DMS153 (cell line): ENCODE measurements around the gene TOR3A.
A peak's percentile ranks its signal among the peaks of the same experiment; 100 is the strongest.
"Not testable (repeated sequence)": the region's sequence is repeated elsewhere in the genome, so short reads cannot be mapped to it uniquely, and the experiment has no call there.

ENCODE experiments used
- DNase-seq: peaks from one replicate; lab custom pipeline; 2025; lab: John Stamatoyannopoulos, UW

The TOR3A gene

DNA sequence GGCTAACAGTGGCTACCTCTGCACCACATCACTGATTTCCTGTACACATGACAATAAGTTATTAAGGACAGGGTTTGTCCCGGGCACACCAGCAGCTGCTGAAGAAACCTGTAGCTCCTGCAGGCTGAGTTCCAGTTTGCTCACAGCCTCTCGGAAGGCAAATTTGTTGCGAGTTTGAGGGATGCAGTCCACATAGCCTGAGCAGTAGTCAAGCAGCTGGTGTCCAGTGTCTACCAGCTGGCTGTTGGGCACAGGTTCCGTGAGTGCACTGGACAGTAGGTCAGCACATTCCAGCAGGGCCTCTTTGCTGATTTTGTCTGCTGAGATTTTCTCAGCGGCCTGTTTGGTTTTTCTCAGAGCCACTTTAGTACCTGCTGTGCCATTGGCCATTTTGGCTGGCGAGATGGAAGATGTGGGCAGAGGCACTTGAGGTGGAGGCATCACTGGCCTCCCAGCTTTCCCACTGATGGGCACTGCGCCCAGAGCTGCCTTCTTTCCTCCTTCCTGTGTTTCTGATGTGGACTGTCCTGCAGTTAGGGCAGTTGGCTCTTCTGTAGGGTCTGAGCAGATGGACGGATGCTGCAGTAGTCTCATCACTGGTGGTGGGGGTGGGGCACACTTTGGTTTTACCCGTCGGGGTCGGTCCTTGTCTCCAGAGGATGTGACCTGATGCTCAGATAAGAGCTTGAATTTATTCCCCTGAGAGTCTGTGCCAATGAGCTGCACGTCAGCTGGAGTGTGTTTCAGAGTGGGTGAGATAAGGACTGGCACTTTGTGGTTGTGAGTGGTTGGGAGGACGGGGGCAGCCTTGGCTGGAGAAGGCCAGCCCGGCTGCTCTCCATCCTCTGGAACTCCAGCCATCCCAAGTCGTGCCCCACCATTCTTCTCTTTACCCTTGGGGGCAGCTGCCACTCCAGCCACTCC lies 26.1 kb downstream of the TOR3A start:
- DNase-seq, result no peak

- DNase-seq, result no peak
Measured at GRCh38 chr1:179108644-179109043, 26.8 kb downstream of the TOR3A start.

DNA sequence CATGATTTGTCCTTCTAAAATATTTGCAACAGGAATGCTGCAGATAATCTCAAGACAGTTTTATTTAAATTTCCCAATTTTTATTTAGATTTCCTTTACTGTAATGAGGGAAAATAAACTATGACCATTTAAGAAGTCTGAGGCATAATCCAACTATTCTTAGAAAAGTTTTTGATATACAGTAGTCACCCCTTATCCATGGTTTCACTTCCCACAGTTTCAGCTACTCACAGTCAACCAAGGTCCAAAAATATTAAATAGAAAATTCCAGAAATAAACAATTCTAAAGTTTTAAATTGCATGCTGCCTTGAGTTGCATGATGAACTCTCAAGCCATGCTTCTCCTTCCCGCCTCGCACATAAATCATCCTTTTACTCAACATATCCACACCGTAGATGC lies 33.3 kb downstream of the TOR3A start:
- DNase-seq, result no peak

- DNase-seq, result peak; percentile 33
Measured at GRCh38 chr1:179119513-179119912, 37.6 kb downstream of the TOR3A start.

DNA sequence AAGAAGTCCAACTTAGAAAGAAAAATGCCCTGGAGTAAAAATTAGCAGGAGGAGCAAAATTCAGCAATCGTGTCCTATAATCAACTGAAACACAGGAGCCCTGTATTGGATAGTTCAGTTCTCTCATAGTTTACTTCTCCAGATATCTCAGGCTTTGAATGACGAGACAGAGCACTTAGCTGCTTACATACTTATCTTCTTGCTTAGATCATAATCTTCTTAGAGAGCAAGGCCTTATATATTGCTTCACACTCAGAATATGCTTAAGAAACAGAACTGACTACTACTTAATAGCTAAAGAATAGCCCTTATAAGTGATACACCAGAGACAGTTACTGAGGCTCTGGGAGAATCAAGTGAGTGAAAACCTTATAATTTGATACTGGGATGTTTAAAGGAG lies 38.9 kb downstream of the TOR3A start:
- no peak for DNase-seq

- DNase-seq, result no peak
Measured at GRCh38 chr1:179121159-179121938, 39.5 kb downstream of the TOR3A start.

- no peak for DNase-seq
Measured at GRCh38 chr1:179124873-179125272, 43.0 kb downstream of the TOR3A start.

DNA sequence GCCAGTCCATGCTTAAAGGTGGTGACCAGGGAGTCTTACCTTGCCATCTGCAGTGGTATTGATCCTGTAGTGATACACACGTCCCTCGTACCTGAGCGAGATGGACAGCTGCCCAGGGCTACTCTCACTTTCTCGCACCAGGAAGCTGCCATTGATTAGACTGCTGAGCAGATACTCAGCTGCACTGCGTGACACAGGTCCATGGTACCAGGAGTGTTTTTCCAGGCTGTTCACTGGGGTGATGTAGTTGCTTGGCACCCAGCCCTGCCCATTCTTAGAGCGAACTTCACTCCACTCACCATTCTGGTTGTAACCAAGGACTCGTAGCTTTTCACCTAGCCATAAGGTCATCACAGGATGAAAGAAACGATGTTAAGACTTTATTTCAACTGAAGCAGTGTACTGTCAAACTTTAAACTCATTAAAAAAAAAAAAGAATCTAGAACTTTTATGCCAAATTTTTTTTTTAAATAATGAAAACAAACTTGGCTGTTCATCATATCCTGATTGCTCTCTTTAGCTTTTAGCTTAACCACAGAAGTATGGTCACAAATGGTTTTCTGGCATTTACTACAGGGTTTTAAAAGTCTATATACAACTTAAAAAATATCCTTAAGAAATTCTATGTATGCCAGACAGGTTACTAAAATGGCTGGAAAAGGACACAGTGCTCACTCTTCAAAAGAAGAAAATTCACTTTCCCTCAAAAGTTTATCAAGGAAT lies 44.6 kb downstream of the TOR3A start:
- no peak for DNase-seq

- DNase-seq, result no peak
Measured at GRCh38 chr1:179127163-179127895, 45.5 kb downstream of the TOR3A start.

DNA sequence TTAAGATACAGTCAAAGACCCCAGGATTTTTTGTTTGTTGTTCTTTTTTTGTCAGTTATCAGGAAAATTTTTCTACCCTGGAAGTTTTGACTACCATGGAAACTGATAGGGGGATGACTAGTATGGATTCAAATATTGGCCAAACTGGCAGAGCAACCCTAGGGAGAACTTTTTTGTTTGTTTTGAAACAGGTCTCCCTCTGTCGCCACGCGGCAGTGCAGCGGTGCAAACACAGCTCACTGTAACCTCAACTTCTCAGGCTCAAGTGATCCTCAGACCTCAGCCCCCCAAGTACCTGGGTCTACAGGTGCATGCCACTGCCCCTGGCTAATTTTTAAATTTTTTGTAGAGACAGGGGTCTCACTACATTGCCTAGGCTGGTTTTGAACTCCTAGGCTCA lies 46.6 kb downstream of the TOR3A start:
- DNase-seq, result no peak

DNA sequence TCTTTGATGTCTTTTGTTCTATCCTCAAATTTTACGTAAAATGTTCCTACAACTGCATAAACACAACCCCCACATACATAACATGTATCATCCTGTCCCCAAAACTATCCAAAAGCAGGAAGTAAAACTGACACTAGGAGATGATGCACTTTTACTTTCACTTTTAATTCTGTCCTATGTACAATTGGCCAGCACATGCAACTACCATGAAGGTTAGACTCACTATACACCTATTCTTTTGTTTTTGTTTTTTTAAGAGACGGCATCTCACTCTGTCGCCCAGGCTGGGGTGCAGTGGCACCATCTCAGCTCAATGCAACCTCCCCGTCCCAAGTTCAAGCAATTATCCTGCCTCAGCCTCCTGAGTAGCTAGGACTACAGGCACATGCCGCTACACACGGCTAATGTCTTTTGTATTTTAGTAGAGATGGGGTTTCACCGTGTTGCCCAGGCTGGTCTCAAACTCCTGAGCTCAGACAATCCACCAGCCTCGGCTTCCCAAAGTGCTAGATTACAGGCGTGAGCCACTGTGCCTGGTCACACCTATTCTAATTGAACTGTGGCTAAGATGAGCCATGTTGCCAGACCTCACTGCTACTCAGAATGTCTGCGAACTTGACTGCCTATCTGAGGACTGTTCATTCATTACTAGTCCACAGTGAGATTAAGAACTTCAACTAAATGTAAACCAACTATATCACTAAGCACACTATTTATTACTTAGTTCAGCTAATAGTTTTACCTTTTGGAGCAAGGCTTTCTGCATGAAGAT lies 48.0 kb downstream of the TOR3A start:
- DNase-seq, result no peak

GRCh38 chr1:179135168-179135567 lies 53.3 kb downstream of the TOR3A start:
- not testable (repeated sequence) for DNase-seq

- not testable (repeated sequence) for DNase-seq
Measured at GRCh38 chr1:179135707-179136106, 53.8 kb downstream of the TOR3A start.

- DNase-seq, result no peak
Measured at GRCh38 chr1:179137617-179138255, 55.9 kb downstream of the TOR3A start.

DNA sequence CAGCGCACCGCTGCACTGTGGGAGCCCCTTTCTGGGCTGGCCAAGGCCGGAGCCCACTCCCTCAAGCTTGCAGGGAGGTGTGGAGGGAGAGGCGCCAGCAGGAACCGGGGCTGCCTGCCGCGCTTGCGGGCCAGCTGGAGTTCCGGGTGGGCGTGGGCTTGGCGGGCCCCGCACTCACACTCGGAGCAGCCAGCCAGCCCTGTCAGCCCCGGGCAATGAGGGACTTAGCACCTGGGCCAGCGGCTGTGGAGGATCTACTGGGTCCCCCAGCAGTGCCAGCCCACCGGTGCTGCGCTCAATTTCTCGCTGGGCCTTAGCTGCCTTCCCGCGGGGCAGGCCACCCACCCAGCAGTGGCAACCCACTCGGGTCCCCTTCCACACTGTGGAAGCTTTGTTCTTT lies 56.9 kb downstream of the TOR3A start:
- DNase-seq, result not testable (repeated sequence)

DNA sequence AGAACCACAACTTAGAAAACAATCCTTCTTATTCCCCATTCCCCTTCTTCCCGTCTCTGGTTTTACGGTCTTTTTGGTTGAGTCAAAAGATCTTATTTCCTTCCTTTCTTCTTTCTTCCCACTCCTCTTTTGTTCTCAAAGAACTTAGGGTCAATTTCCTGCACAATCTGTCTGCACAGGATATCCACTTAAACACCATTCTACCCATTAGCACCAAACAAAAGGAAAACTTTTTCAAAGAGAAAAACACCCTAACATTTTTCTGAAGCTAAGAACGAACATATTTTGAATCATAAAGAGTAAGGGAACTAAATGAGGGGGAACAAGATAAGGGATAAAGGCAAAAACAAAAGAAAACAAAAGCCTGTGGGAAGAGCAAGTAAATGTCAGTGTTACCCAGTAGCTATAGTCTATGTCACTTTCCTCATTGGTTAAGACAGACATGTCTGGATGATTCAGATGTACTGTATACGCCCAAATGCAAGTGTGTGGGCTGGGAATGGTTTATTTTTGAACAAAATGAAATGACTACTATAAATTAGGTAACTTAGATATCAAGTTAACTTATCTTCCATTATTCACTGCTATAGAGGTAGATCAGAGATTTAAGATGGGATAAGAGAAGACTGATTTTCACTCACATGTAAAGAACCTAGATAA lies 59.9 kb downstream of the TOR3A start:
- no peak for DNase-seq

- no peak for DNase-seq
Measured at GRCh38 chr1:179142889-179143299, 61.0 kb downstream of the TOR3A start.

- no peak for DNase-seq
Measured at GRCh38 chr1:179143322-179143721, 61.5 kb downstream of the TOR3A start.

DNA sequence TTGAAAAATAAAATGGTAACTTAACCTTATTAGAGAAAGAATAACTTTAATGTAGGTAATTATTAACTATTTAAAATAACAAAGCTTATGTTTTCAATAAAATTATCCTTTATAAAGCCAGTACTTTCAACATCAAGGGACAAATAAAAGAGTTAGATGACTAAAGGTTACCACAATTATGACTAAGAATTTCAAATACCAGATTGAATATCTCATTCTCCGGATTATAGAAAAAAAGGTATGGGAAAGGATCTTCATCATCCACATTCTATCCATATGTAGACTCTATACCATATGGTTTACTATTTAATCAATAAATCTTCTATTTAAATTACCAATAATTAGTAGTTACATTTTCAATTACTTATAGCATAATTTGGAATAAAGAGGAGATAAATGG lies 62.8 kb downstream of the TOR3A start:
- DNase-seq, result no peak

GRCh38 chr1:179145521-179145920 lies 63.7 kb downstream of the TOR3A start:
- DNase-seq, result no peak
